Keratinocyte (primary cell): ENCODE measurements around the gene POLR3K.
"Not testable (repeated sequence)": the region's sequence is repeated elsewhere in the genome, so short reads cannot be mapped to it uniquely, and the experiment has no call there.

ENCODE experiments used
- EZH2 ChIP-seq: IDR thresholded peaks from one replicate; pipeline ENCODE4 v1.6.1; 2012; ENCODE audit warnings: inconsistent platforms, mild to moderate bottlenecking, low read length, moderate library complexity
- TF ChIP-seq, protein P1 (sequence below), 3 experiments: IDR thresholded peaks in 1 of 3; conservative IDR thresholded peaks in 1 of 3; optimal IDR thresholded peaks in 1 of 3; 2 replicates in 2 of 3; 3 replicates in 1 of 3; pipeline versions ENCODE3 to v1.5.1; 2011; ENCODE audit warnings: low read length in 3 of 3, mild to moderate bottlenecking in 3 of 3, moderate library complexity in 2 of 3, control low read depth in 1 of 3, inconsistent platforms in 1 of 3; ENCODE audit not compliant: insufficient read depth in 2 of 3; ENCODE audit errors: extremely low read depth in 1 of 3

DNA sequence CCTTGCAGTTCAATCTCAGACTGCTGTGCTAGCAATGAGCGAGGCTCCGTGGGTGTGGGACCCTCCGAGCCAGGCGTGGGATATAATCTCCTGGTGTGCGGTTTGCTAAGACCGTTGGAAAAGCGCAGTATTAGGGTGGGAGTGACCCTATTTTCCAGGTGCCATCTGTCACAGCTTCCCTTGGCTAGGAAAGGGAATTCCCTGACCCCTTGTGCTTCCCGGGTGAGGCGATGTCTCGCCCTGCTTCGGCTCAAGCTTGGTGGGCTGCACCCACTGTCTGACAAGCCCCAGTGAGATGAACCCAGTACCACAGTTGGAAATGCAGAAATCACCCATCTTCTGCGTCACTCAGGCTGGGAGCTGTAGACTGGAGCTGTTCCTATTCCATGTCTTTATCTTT lies 32.5 kb downstream of the POLR3K start:
- TF ChIP-seq, protein P1, sequence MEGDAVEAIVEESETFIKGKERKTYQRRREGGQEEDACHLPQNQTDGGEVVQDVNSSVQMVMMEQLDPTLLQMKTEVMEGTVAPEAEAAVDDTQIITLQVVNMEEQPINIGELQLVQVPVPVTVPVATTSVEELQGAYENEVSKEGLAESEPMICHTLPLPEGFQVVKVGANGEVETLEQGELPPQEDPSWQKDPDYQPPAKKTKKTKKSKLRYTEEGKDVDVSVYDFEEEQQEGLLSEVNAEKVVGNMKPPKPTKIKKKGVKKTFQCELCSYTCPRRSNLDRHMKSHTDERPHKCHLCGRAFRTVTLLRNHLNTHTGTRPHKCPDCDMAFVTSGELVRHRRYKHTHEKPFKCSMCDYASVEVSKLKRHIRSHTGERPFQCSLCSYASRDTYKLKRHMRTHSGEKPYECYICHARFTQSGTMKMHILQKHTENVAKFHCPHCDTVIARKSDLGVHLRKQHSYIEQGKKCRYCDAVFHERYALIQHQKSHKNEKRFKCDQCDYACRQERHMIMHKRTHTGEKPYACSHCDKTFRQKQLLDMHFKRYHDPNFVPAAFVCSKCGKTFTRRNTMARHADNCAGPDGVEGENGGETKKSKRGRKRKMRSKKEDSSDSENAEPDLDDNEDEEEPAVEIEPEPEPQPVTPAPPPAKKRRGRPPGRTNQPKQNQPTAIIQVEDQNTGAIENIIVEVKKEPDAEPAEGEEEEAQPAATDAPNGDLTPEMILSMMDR (optimal IDR thresholded peaks at IDR 0.05 in 1 of 3, IDR thresholded peaks at IDR 0.05 in 1 of 3, conservative IDR thresholded peaks at IDR 0.05 in 1 of 3; ENCODE audit: extremely low read depth in 1 of 3, insufficient read depth in 2 of 3, low read length in 3 of 3): not testable (repeated sequence)
- TF ChIP-seq EZH2: not testable (repeated sequence)
